Choroid plexus epithelial cell (primary cell): Measurements from ENCODE around the gene TNFRSF18.

Experiments used
- DNase-seq: peaks from one replicate; pipeline ENCODE4 v3.0.0-alpha.2; 2010; ENCODE audit warnings: low read depth
- H3K4me3 ChIP-seq: 2 replicates; pipeline ENCODE4 v1.5.1; 2011; ENCODE audit warnings: low read depth, mild to moderate bottlenecking, control low read depth, low read length, moderate library complexity
- TF ChIP-seq, protein P1 (sequence below): conservative IDR thresholded peaks from 2 replicates; pipeline ENCODE4 v1.5.1; 2011; ENCODE audit warnings: low read depth, mild to moderate bottlenecking, control low read depth, inconsistent platforms, low read length, moderate library complexity

Gene TNFRSF18, protein sequence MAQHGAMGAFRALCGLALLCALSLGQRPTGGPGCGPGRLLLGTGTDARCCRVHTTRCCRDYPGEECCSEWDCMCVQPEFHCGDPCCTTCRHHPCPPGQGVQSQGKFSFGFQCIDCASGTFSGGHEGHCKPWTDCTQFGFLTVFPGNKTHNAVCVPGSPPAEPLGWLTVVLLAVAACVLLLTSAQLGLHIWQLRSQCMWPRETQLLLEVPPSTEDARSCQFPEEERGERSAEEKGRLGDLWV

DNA sequence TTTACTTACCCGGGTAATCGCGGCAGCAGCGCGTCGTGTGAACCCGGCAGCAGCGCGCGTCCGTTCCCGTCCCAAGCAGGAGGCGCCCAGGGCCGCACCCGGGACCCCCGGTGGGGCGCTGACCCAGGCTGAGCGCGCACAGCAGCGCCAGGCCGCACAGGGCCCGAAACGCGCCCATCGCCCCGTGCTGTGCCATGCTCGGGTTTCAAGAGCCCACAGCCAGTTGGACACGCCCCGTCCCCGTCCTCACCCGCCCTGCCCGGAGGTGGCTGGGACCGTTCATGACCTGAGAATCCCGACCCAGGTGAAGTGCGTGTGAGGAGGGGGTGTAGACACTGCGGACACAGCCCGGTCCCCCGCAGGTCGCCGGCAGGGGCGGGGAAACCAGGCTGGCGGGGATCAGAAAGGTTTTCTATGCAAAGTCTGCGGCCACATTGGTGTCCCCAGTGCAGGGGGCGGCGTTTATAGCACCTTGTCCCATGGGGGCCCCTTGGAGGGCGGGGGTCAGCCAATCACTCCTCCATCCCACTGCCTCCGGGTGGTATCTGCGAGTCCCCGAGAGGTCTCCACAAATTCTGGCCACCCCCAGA lies at the start of gene TNFRSF18:
Gene TNFRSF18 (minus strand): TSS at position 217 of the 590 bp plus-strand sequence. CDS start 21 bp downstream, at position 196.
- DNase-seq, result peak; percentile 11
- TF ChIP-seq, protein P1, sequence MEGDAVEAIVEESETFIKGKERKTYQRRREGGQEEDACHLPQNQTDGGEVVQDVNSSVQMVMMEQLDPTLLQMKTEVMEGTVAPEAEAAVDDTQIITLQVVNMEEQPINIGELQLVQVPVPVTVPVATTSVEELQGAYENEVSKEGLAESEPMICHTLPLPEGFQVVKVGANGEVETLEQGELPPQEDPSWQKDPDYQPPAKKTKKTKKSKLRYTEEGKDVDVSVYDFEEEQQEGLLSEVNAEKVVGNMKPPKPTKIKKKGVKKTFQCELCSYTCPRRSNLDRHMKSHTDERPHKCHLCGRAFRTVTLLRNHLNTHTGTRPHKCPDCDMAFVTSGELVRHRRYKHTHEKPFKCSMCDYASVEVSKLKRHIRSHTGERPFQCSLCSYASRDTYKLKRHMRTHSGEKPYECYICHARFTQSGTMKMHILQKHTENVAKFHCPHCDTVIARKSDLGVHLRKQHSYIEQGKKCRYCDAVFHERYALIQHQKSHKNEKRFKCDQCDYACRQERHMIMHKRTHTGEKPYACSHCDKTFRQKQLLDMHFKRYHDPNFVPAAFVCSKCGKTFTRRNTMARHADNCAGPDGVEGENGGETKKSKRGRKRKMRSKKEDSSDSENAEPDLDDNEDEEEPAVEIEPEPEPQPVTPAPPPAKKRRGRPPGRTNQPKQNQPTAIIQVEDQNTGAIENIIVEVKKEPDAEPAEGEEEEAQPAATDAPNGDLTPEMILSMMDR, result no peak
- H3K4me3 ChIP-seq, result peak within 1 kb of the TSS; percentile 24

DNA sequence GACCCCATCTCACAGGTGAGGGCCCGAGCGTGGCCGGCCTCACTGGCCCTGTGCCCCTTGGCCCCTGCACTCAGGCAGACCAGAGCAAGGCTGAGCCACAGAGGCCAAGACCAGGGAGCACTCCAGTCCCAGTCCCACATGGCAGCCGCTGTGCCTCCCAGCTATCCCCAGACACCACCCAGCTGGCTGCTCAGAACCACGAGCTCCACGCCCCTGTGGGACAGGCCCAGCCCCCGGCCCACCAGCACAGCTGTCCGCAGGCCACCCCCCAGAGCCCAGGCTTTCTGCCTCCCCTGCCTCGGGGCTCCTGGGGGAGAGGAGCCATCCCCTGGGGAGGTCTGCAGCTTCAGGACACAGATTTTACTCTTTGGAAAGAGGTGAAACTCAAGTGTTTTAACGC lies 49.2 kb upstream of the TNFRSF18 start:
- H3K4me3 ChIP-seq, result no peak overlapping the region
- no peak for DNase-seq
- TF ChIP-seq, protein P1, result no peak

DNA sequence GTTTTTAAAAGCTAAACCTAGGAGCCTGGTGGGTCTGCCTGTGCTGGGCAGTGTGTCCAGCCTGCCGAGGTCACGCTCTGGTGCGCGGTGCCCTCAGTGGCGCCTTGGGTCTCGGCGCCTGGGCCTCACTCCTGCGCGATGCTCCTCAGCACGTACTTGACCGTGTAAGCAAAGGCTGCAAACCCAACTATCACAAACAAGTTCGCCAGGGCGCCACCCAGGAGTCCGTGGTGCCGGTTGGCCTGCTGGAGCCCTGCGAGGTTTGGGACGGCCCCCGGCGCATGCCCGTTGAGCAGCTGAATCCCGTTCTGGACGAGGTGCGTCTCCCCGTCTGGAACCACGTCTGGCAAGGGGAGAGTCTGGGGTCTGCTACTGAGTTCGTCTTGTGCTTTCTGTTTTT lies 48.7 kb upstream of the TNFRSF18 start:
- TF ChIP-seq, protein P1, result no peak
- no peak for DNase-seq
- H3K4me3 ChIP-seq, result no peak overlapping the region

DNA sequence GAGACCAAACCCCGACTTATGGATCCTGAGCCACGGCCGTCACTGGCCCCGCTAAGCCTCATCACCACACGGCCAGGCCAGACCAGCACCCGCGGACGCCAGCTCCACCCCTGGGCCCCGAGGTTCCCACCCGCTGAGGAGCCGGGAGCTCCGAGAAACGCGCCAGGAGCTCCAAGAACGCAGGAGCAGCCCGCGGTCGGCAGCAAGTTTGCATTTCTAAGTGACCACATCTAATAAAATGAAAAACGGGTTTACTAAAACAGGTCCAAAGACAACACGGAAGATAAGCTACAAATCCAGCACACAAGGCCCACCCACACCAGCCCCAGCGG lies 48.2 kb upstream of the TNFRSF18 start:
- no peak for DNase-seq
- no peak overlapping the region for H3K4me3 ChIP-seq
- TF ChIP-seq, protein P1, result no peak

DNA sequence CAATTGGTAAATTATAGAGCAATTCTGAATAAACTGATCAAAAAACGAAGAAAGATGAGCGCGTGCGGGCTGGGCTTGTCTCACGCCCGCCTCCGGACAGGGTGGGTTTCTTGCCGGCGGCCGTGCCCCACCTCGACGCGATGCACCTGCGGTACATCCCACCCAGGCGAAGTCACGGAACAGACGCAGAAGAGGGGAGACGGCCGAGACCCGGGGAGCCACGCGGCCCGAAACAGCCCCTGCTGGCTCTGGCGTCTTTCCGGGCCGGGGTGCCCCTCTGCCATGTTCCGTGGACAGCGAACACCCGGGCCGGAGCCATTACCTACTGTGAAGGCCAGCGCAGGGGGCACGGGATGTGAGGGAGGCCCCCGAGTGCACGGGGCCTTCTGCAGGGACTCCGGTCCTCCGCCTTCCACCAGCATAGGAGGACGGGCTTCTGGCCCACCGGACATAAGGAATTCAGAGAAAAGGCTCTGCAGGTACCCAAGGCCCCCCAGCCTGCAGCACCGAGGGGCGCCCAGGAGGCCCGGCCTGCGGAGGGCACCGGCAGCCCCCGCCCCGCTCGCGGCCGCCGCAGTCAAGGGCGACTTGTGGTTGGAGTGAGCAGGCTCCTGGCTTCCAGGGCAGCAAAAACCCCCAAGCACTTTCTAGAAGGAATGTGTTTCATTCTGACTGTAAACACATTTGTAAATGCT lies 47.7 kb upstream of the TNFRSF18 start:
- H3K4me3 ChIP-seq, result no peak overlapping the region
- TF ChIP-seq, protein P1, result no peak
- DNase-seq, result no peak

DNA sequence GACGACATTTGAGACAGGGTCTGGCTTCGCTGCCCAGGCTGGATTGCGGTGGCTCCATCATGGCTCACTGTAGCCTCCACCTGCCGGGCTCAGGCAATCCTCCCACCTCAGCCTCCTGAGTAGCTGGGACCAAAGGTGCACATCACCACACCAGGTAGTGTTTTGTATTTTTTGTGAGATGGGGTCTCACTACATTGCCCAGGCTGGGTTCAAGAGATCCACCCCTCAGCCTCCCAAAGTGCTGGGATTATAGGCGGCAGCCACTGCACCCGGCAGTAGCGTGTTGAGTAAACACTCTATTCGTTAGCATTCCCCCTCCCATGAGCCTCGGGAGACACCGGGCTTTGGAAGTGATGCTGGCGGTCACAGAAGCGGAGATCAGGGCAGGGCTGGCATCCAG lies 46.9 kb upstream of the TNFRSF18 start:
- no peak for DNase-seq
- TF ChIP-seq, protein P1, result no peak
- H3K4me3 ChIP-seq, result no peak overlapping the region
